ENCODE data around the gene RETSAT. TPM values are rescaled to one million over a fixed set of nuclear protein-coding genes. Genes with fewer than 3 reads are reported as not detected.

The RETSAT gene
- total RNA-seq, 2 donors from 2014 or later, result 26.8 to 31.8 TPM

DNA sequence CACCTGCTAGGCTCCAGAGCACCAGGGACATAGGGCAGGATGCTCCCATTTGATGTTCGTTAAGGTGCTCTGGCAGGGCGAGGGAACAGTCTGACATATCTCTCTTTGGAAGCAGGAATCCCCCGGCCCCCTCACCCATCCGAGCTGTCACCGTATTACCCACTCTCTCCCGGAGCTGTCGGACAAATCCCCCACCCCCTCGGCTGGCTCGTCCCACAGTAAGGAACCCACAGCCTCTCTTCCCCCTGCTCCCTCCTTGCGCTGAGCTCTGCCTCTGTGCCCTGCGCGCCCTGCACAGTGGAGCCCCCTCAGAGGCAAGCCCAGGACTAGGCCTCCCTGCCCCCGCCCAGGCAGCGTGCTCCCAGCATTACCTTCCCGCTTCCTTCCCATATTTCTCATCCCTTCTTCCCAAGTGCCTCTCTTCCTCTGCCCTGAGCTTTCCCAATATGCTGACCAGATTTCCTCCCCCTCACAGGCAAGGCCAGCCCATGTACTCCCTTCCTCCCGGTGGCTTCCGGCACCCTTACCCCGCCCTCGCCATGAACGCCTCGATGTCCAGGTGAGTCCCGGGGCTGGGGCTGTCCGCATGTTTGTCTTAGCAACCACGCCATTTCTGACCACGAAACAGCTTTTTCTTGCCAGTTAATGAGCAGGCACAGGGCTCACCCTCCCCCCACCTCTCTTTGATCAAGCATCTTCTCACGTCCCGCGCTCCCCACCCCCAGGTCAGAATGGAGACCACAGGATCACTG lies 50.4 kb downstream of the RETSAT start:
- Mint-ChIP-seq H3K36me3 (ENCODE audit: insufficient read depth in 2 of 2) (no peaks in the 10 kb centered on the region), H3K9me3 (no peaks in the 10 kb centered on the region), H3K4me3 (no peak overlapping the region), H3K27me3 (ENCODE audit: low read depth) (no peaks in the 10 kb centered on the region), H3K4me1 (ENCODE audit: low read depth) (peaks cover 27% of the 10 kb centered on the region), H3K27ac (no peak overlapping the region)
- ATAC-seq (replicated peaks in 1 of 2), result no peak
- DNase-seq, result no peak

- no peak for ATAC-seq (replicated peaks in 1 of 2)
- Mint-ChIP-seq H3K27me3 (ENCODE audit: low read depth) (no peaks in the 10 kb centered on the region), H3K4me3 (no peak overlapping the region), H3K27ac (no peak overlapping the region), H3K36me3 (ENCODE audit: insufficient read depth in 2 of 2) (no peaks in the 10 kb centered on the region), H3K4me1 (ENCODE audit: low read depth) (peaks cover 17% of the 10 kb centered on the region), H3K9me3 (no peaks in the 10 kb centered on the region)
- DNase-seq, result no peak
These were observed 52.2 kb downstream of the RETSAT start for GRCh38 chr2:85302121-85302520.

Other genes with a start within 250 kb of the RETSAT start
- under 1 TPM; 0.07 to 0.16 TPM for gene TCF7L1, start 221.1 kb downstream of the RETSAT start, total RNA-seq
- 100 to 1,000 TPM; 102 to 106 TPM for gene TGOLN2, start 26.5 kb downstream of the RETSAT start, total RNA-seq
- 10 to 100 TPM; 19.3 to 23.7 TPM for gene ELMOD3, start 241 bp upstream of the RETSAT start, total RNA-seq
- gene CAPG, start 55.8 kb upstream of the RETSAT start, total RNA-seq, result 10 to 100 TPM; 58.4 to 83.6 TPM
- gene SH2D6, start 64.2 kb upstream of the RETSAT start, total RNA-seq, result 1 to 10 TPM; 3.2 to 4.0 TPM
- gene MAT2A, start 184.6 kb upstream of the RETSAT start, total RNA-seq, result 100 to 1,000 TPM; 253 to 255 TPM
- gene GGCX, start 207.0 kb upstream of the RETSAT start, total RNA-seq, result 10 to 100 TPM; 17.8 to 20.3 TPM
- gene VAMP8, start 223.1 kb upstream of the RETSAT start, total RNA-seq, result 10 to 100 TPM; 85.0 to 89.5 TPM
- gene VAMP5, start 229.9 kb upstream of the RETSAT start, total RNA-seq, result 10 to 100 TPM; 73.3 to 78.9 TPM
- 100 to 1,000 TPM; 114 to 129 TPM for gene RNF181, start 241.2 kb upstream of the RETSAT start, total RNA-seq
- gene TMEM150A, start 248.2 kb upstream of the RETSAT start, total RNA-seq, result 1 to 10 TPM; 3.5 to 4.1 TPM